Activated T-helper 17 cell treated with anti-CD3 and anti-CD28 coated beads, Interleukin-2, amount 50 U/mL, for 72 hours (primary cell): ENCODE data around the gene C6. TPM values are rescaled to one million over a fixed set of nuclear protein-coding genes. Genes with fewer than 3 reads are reported as not detected.
"Not testable (repeated sequence)": the region's sequence is repeated elsewhere in the genome, so short reads cannot be mapped to it uniquely, and the experiment has no call there.

Experiments used
- ATAC-seq: fragments of 150-1000 bp; cut with Tn5 transposase; replicated peaks from 2 replicates; pipeline ENCODE4 v1.10.0; 2021; ENCODE audit warnings: mild to moderate bottlenecking, moderate library complexity
- H3K27ac Mint-ChIP-seq: one replicate; pipeline ENCODE4 v1.8.0; 2022; ENCODE audit warnings: mixed read lengths
- H3K27me3 Mint-ChIP-seq: one replicate; pipeline ENCODE4 v1.8.0; 2022; ENCODE audit warnings: mixed read lengths
- H3K36me3 Mint-ChIP-seq: one replicate; pipeline ENCODE4 v1.8.0; 2022; ENCODE audit warnings: low read depth, mild to moderate bottlenecking, mixed read lengths
- H3K4me1 Mint-ChIP-seq: one replicate; pipeline ENCODE4 v1.8.0; 2022; ENCODE audit warnings: mixed read lengths
- H3K4me3 Mint-ChIP-seq: one replicate; pipeline ENCODE4 v1.8.0; 2022; ENCODE audit warnings: mild to moderate bottlenecking, mixed read lengths
- H3K9me3 Mint-ChIP-seq: one replicate; pipeline ENCODE4 v1.8.0; 2022; ENCODE audit warnings: mixed read lengths
- total RNA-seq, 2 donors: library from RNA; stranded (reverse); gene quantifications; one replicate each; pipeline ENCODE4 v1.2.3, GENCODE V29; 2022

C6 gene
- total RNA-seq, 2 donors from 2014 or later, result not detected

DNA sequence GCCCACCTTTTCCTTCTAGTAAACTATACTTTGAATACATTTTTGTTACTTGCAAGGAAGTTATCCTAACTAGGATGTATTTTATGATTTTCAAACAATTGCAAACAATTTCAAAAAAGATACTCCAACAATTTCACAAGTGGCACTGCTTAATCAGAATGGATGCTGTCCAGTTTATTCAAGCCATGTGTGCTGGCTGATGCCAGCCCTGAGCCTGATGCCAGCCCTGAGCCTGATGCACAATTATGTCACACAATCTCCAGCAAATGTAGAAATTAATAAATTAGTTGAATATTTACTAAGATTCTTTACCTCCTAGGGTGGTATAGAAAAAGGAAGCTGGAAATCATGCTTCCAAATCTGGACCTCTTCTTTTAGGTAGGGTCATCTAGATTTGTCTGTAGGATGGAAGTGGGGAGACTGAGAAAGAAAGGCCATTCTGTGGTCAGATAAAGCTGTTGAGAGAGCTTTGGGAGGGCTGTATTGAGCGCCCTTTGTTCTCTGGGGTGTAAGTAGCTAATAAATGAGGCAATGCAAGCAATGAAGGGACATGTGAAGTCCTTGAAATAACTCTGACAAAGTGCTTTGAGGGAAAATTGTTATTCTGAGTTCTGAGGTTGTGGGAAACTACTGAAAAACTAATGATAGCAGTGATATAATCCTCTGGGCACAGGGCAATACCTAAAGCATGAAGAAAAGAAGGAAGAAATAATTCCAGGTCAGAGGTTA lies 5.8 kb upstream of the C6 start:
- Mint-ChIP-seq H3K36me3 (no peaks in the 10 kb centered on the region), H3K4me3 (no peak overlapping the region), H3K27me3 (no peaks in the 10 kb centered on the region), H3K9me3 (peaks cover 3% of the 10 kb centered on the region), H3K4me1 (no peaks in the 10 kb centered on the region), H3K27ac (no peak overlapping the region)
- no peak for ATAC-seq

- H3K36me3 Mint-ChIP-seq, result no peaks in the 10 kb centered on the region
- no peak for ATAC-seq
- peaks cover 3% of the 10 kb centered on the region for H3K9me3 Mint-ChIP-seq
- no peak overlapping the region for H3K27ac Mint-ChIP-seq
- H3K4me1 Mint-ChIP-seq, result no peaks in the 10 kb centered on the region
- H3K27me3 Mint-ChIP-seq, result no peaks in the 10 kb centered on the region
- H3K4me3 Mint-ChIP-seq, result no peak overlapping the region
These were observed 850 bp upstream of the C6 start for GRCh38 chr5:41214182-41214581.

GRCh38 chr5:41212935-41213334 lies 397 bp downstream of the C6 start:
- H3K4me1 Mint-ChIP-seq, result no peaks in the 10 kb centered on the region
- no peaks in the 10 kb centered on the region for H3K27me3 Mint-ChIP-seq
- H3K27ac Mint-ChIP-seq, result no peak overlapping the region
- peaks cover 3% of the 10 kb centered on the region for H3K9me3 Mint-ChIP-seq
- ATAC-seq, result no peak
- no peak overlapping the region for H3K4me3 Mint-ChIP-seq
- H3K36me3 Mint-ChIP-seq, result no peaks in the 10 kb centered on the region

GRCh38 chr5:41211417-41211816 lies 1.9 kb downstream of the C6 start:
- no peaks in the 10 kb centered on the region for H3K4me1 Mint-ChIP-seq
- H3K27ac Mint-ChIP-seq, result no peak overlapping the region
- H3K36me3 Mint-ChIP-seq, result no peaks in the 10 kb centered on the region
- H3K9me3 Mint-ChIP-seq, result peaks cover 2% of the 10 kb centered on the region
- no peak overlapping the region for H3K4me3 Mint-ChIP-seq
- no peaks in the 10 kb centered on the region for H3K27me3 Mint-ChIP-seq
- no peak for ATAC-seq

GRCh38 chr5:41205475-41205874 lies 7.9 kb downstream of the C6 start:
- not testable (repeated sequence) for H3K27ac Mint-ChIP-seq, H3K27me3 Mint-ChIP-seq, H3K36me3 Mint-ChIP-seq, H3K4me1 Mint-ChIP-seq, ATAC-seq, H3K4me3 Mint-ChIP-seq, H3K9me3 Mint-ChIP-seq

DNA sequence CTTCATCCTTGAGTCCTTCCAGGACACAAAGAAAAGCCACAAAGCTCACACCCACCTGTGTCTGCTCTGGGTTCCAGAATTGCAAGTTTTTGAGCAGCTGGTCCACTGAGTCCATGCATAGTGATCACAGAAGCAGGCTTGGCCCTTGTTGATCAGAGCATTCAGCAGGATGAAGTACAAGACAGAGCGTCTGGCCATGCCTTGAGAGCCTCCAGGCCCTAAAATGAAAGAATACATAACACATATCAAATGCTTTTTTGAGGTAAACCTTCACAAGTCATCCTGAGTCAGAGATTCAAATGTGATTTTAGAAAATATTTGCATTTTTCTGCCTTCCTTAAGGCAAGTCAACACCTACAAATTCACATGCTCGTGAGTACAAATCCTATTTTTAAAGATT lies 10.3 kb downstream of the C6 start:
- Mint-ChIP-seq H3K36me3 (no peaks in the 10 kb centered on the region), H3K27ac (no peak overlapping the region), H3K27me3 (no peaks in the 10 kb centered on the region), H3K4me3 (no peak overlapping the region), H3K4me1 (no peaks in the 10 kb centered on the region), H3K9me3 (peaks cover 7% of the 10 kb centered on the region)
- ATAC-seq, result no peak

DNA sequence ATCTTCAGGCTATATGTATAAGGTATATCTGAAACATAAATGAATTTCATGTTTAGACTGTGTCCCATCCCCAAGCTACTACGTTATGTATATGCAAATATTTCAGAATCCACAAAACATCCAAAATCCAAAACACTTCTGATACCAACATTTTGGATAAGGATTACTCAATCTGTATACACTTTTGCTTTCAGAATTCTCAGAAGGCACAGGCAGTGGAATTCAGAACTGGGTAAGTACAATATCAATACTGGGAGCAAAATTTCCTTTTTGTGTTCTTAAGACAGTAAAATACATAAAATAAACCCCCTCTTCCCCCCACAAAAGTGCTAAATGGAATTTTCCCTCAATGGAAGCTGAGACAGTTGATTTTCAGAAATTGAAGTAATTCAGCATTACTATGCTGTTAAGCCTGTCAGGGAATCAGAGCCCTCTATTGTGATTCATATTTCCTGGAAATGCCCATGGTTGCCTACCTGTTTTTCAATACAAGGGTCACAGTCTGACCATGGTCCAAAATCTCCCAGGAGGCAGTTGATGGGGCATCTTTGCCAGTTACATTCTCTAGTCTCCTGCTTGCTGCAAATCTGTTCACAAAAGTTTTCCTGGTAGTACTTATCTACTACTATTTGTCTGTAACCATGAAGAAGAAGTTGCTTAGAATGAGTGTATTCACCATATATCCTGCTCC lies 12.1 kb downstream of the C6 start:
- H3K27ac Mint-ChIP-seq, result no peak overlapping the region
- no peak overlapping the region for H3K4me3 Mint-ChIP-seq
- no peaks in the 10 kb centered on the region for H3K36me3 Mint-ChIP-seq
- no peaks in the 10 kb centered on the region for H3K4me1 Mint-ChIP-seq
- no peaks in the 10 kb centered on the region for H3K27me3 Mint-ChIP-seq
- peaks cover 4% of the 10 kb centered on the region for H3K9me3 Mint-ChIP-seq
- ATAC-seq, result no peak

DNA sequence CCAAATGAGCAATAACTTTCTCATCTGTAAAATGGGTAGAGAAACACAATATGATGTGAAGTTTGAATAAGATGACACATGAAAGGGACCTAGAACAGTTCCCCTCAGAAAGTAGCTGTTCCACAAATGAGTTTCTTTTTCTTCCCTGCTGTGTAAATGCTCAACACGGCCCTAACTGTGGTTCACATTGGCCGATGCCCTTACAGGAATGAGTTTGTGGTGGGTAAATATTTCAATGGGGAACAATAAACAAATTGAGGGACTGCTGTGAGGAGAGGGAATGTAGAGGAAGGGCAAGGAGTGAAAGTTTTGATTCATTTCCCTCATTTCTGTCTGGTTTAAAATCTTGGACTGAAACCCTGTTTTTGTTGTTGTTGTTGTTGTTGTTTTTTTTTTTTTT lies 12.8 kb downstream of the C6 start:
- no peak for ATAC-seq
- Mint-ChIP-seq H3K27ac (no peak overlapping the region), H3K9me3 (peaks cover 3% of the 10 kb centered on the region)

DNA sequence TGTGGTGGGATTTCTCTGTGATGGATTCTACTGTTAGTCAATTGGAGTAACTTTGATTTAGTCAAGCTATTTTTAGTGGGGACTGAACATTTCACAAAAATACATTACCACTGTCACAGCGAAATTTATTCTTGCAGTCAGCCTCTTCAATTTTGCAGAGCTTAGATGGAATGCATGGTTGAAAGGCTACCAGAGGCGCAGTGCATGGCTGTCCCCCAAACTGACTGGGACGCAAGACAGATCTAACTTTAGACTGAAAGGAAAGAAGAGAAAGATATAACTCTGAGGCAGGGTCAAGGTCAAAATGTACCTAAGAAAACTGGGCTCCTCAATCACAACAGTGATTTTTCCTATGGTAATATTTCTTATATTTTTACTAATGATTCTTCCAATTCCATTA lies 13.7 kb downstream of the C6 start:
- H3K27ac Mint-ChIP-seq, result no peak overlapping the region
- H3K36me3 Mint-ChIP-seq, result no peaks in the 10 kb centered on the region
- ATAC-seq, result no peak
- H3K27me3 Mint-ChIP-seq, result no peaks in the 10 kb centered on the region
- no peaks in the 10 kb centered on the region for H3K4me1 Mint-ChIP-seq
- H3K9me3 Mint-ChIP-seq, result peaks cover 3% of the 10 kb centered on the region
- H3K4me3 Mint-ChIP-seq, result no peak overlapping the region

More for the DNA sequence above, 12.8 kb downstream of the C6 start:
- Mint-ChIP-seq H3K4me1 (no peaks in the 10 kb centered on the region), H3K36me3 (no peaks in the 10 kb centered on the region), H3K27me3 (no peaks in the 10 kb centered on the region), H3K4me3 (no peak overlapping the region)

GRCh38 chr5:41196197-41196596 lies 17.1 kb downstream of the C6 start:
- Mint-ChIP-seq H3K36me3 (no peaks in the 10 kb centered on the region), H3K9me3 (no peaks in the 10 kb centered on the region), H3K4me3 (no peak overlapping the region), H3K4me1 (no peaks in the 10 kb centered on the region), H3K27ac (no peak overlapping the region), H3K27me3 (no peaks in the 10 kb centered on the region)
- no peak for ATAC-seq

DNA sequence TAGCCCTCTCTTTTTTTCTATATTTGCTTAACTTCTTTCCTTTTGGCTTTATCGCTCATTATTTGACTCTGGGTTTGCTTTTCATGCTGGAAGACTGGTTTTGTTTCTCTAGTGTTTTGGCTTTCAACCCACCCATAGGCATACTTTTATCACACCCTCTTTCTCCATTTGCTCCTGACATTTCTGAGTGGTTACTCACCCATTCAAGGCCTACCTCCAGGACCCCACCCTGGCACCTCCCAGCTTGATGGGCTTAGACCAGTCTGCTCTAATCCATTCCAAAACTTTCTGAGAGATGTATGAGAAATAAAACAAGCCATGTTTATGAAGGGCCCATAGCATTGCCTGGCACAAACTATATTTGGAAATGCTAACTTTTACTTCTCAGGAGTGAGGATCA lies 18.1 kb downstream of the C6 start:
- Mint-ChIP-seq H3K9me3 (no peaks in the 10 kb centered on the region), H3K4me1 (no peaks in the 10 kb centered on the region), H3K27me3 (no peaks in the 10 kb centered on the region), H3K27ac (no peak overlapping the region), H3K4me3 (no peak overlapping the region), H3K36me3 (no peaks in the 10 kb centered on the region)
- no peak for ATAC-seq

DNA sequence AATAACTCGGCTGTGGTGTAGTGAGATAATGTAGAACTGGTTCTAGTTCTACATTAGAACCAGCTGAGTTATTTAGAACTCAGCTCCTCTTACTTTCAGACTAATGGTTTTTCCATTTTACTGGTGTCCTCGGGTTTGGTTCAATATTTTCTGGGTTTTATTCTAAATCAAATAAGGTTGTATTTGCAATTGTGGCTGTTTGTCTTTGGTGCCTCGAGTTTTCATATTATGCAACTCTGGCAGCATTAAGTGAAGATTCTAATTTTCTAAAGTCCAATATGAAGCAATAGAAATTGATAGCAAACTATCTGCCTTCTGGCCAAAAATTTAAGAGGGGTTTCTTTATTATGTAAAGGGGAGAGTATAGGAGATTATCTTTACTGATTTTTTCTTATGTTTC lies 19.0 kb downstream of the C6 start:
- H3K27ac Mint-ChIP-seq, result no peak overlapping the region
- no peak for ATAC-seq
- no peaks in the 10 kb centered on the region for H3K27me3 Mint-ChIP-seq
- no peaks in the 10 kb centered on the region for H3K36me3 Mint-ChIP-seq
- H3K9me3 Mint-ChIP-seq, result no peaks in the 10 kb centered on the region
- H3K4me3 Mint-ChIP-seq, result no peak overlapping the region
- H3K4me1 Mint-ChIP-seq, result no peaks in the 10 kb centered on the region

GRCh38 chr5:41193456-41194205 lies 19.7 kb downstream of the C6 start:
- no peak overlapping the region for H3K4me3 Mint-ChIP-seq
- H3K27ac Mint-ChIP-seq, result no peak overlapping the region
- H3K27me3 Mint-ChIP-seq, result no peaks in the 10 kb centered on the region
- H3K36me3 Mint-ChIP-seq, result no peaks in the 10 kb centered on the region
- H3K9me3 Mint-ChIP-seq, result no peaks in the 10 kb centered on the region
- ATAC-seq, result no peak
- H3K4me1 Mint-ChIP-seq, result no peaks in the 10 kb centered on the region

GRCh38 chr5:41191249-41191648 lies 22.1 kb downstream of the C6 start:
- H3K9me3 Mint-ChIP-seq, result no peaks in the 10 kb centered on the region
- H3K36me3 Mint-ChIP-seq, result no peaks in the 10 kb centered on the region
- H3K4me3 Mint-ChIP-seq, result no peak overlapping the region
- H3K27me3 Mint-ChIP-seq, result no peaks in the 10 kb centered on the region
- no peak for ATAC-seq
- H3K27ac Mint-ChIP-seq, result no peak overlapping the region
- H3K4me1 Mint-ChIP-seq, result no peaks in the 10 kb centered on the region

GRCh38 chr5:41186143-41186542 lies 27.2 kb downstream of the C6 start:
- Mint-ChIP-seq H3K4me1 (no peaks in the 10 kb centered on the region), H3K36me3 (no peaks in the 10 kb centered on the region), H3K4me3 (no peak overlapping the region), H3K27ac (no peak overlapping the region), H3K9me3 (peaks cover 4% of the 10 kb centered on the region), H3K27me3 (no peaks in the 10 kb centered on the region)
- ATAC-seq, result no peak
